Mucosa of rectum (tissue), 2 donors: ENCODE data around the gene PTOV1.

Experiments
- H3K27ac ChIP-seq, 2 donors: one replicate each; pipeline ENCODE4 v1.7.0; 2013; ENCODE audit warnings: inconsistent platforms in 2 of 2, low read depth in 2 of 2, low read length in 2 of 2
- H3K27me3 ChIP-seq, 2 donors: one replicate each; pipeline ENCODE4 v1.7.0; 2013; ENCODE audit warnings: low read length in 2 of 2; ENCODE audit not compliant: control insufficient read depth in 2 of 2, insufficient read depth in 2 of 2
- H3K36me3 ChIP-seq, 2 donors: one replicate each; pipeline ENCODE4 v1.7.0; 2013; ENCODE audit warnings: low read length in 2 of 2; ENCODE audit not compliant: control insufficient read depth in 2 of 2, insufficient read depth in 2 of 2
- H3K4me1 ChIP-seq, 2 donors: one replicate each; pipeline ENCODE4 v1.7.0; 2013; ENCODE audit warnings: low read length in 2 of 2, mild to moderate bottlenecking in 1 of 2; ENCODE audit not compliant: control insufficient read depth in 2 of 2, insufficient read depth in 2 of 2
- H3K4me3 ChIP-seq, 2 donors: one replicate each; pipeline ENCODE4 v1.7.0; 2013; ENCODE audit warnings: low read length in 2 of 2
- H3K9ac ChIP-seq, 2 donors: one replicate each; pipeline ENCODE4 v1.7.0; 2013; ENCODE audit warnings: low read length in 2 of 2, low read depth in 1 of 2, mild to moderate bottlenecking in 1 of 2
- H3K9me3 ChIP-seq, 2 donors: one replicate each; pipeline ENCODE4 v1.7.0; 2013; ENCODE audit warnings: low read length in 2 of 2; ENCODE audit not compliant: control insufficient read depth in 2 of 2
- donor health status: healthy.
- donor health status: Normal muscosa, but diverticular disease.

The PTOV1 gene

DNA sequence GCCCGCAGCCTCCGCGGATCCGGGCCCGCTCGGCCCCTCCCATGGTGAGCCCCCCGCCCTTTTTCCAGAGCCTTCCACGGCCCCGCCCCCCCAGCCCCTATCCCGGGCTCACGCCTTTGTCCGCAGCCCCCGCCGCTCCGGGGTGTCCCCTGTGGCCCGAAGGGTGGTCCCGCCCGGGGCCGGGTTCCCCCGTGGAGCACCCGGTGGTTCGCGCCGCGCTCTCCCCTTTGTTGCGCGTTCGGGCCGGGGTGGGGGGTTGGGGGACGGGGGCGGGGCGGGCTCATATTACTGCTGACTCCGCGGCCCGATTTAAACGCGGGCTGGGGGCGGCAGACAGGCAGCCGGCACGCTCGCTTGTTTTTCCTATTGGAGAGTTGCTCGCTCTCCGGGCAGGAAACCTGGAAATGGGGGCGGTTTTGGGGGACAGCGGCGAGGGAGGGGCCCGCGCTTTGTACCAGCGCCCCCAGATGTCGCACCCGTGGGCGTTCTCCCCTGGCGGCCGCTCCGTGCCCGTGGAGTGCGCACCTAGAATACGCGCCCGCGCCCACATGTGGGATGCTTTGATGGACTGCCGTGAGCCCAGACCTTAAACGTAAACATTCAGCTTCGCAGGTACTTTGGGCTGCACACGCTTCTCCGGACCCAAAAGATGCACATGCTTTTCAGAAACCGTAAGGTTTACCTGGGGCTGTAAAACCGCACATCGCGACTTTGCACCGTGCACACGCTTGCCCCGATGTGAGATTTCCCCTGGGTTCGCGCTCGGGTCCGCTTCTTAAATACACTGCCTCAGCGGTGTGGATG lies 699 bp downstream of the PTOV1 start:
- peak overlapping the region; percentile 24 to 100 for H3K9ac ChIP-seq
- H3K4me1 ChIP-seq, result peaks cover 17 to 20% of the 10 kb centered on the region in 2 donors

DNA sequence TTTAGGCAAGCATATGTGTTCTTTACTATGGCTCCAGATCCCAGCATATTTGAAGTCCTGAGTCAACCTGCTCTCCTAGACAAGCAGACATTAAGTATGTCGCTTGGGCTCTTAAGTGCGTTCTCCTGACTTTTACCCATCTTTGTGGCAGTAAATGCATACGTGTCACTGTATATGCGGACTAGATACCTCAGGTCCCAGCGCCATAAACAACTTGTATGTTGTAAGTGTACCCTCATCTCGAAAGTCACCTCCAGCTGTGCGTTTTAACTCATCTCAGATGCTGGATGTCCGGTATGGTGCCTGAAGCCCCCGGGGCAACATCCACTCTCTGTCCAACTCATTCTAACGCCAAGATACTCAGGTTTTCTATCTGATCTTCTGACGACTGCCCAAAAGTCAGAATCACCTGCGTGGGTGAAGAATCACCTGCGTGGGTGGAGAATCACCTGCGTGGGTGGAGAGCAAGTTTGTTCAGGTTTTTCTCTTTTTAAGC lies 1.7 kb downstream of the PTOV1 start:
- Histone ChIP-seq H3K9me3 (no peaks in the 10 kb centered on the region), H3K27ac (no peak overlapping the region), H3K4me1 (peaks cover 17 to 20% of the 10 kb centered on the region in 2 donors), H3K36me3 (peaks cover 4 to 16% of the 10 kb centered on the region in 2 donors), H3K4me3 (peak overlapping the region; percentile 72 to 96), H3K9ac (no peak overlapping the region), H3K27me3 (no peaks in the 10 kb centered on the region)

More for the DNA sequence above, 699 bp downstream of the PTOV1 start:
- Histone ChIP-seq H3K9me3 (no peaks in the 10 kb centered on the region), H3K27ac (peak overlapping the region in 1 of 2 donors; percentile 99), H3K4me3 (peak overlapping the region; percentile 72 to 96), H3K36me3 (peaks cover 0 to 10% of the 10 kb centered on the region in 2 donors), H3K27me3 (no peaks in the 10 kb centered on the region)

DNA sequence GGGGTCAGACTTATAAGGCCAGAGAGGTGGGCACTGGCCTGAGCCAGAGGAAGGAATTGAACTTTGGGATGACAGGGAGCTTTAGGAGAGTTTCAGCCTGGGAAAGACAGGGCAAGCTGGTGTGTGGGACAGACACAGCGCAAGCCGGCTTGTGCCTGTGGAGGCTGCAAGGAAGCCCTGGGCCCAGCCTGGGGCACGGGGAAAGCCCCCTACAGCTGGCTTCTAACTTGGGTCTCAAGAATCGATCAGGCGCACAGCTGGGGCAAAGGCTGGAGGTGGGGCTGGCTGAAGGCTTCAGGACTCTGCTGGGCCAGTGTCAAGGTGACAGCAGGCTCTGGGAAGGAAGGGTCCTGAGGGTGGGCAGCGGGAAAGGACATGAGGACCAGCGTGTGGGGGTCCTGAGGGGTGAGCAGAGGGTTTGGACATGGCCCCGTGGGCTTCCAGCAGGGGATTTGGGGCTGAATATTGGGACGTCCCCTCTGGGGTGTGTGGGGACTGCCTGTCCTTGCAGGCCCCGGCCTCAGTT lies 3.0 kb downstream of the PTOV1 start:
- no peak overlapping the region for H3K27ac ChIP-seq
- peaks cover 7 to 27% of the 10 kb centered on the region in 2 donors for H3K36me3 ChIP-seq
- H3K4me3 ChIP-seq, result no peak overlapping the region
- no peaks in the 10 kb centered on the region for H3K9me3 ChIP-seq
- no peaks in the 10 kb centered on the region for H3K27me3 ChIP-seq
- H3K9ac ChIP-seq, result no peak overlapping the region
- peaks cover 17 to 20% of the 10 kb centered on the region in 2 donors for H3K4me1 ChIP-seq

DNA sequence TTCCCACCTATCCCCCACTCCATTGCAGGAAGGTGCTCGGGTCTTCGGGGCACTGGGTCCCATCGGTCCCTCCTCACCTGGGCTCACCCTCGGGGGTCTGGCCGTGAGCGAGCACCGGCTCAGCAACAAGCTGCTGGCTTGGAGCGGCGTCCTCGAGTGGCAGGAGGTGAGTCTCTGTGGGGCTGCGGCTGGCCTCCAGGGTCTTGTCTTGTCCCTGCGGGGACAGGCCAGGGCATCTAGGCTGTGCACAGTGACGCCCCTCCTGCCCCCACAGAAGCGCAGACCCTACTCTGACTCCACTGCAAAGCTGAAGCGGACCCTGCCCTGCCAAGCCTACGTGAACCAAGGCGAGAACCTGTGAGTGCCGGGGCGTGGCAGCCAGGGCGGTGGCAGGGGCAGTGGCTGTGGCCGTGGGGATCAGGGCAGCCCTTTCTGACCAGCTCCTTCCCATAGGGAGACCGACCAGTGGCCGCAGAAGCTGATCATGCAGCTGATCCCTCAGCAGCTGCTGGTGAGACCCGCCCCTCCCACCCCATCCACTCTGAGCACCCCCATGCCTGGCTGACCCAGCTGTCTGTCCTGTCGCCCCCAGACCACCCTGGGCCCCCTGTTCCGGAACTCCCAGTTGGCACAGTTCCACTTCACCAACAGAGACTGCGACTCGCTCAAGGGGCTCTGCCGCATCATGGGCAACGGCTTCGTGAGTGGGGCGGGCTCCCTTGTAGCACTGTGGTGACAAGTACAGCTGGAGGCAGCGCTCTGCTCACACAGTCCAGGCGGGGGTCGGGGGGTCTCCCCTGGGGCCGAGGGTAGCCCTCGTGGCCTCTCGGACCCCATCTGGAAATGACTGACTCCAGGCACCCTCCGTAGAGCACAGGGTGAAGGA lies 3.7 kb downstream of the PTOV1 start:
- Histone ChIP-seq H3K36me3 (peaks cover 8 to 29% of the 10 kb centered on the region in 2 donors), H3K27ac (no peak overlapping the region), H3K4me1 (peaks cover 17 to 20% of the 10 kb centered on the region in 2 donors), H3K9me3 (no peaks in the 10 kb centered on the region), H3K9ac (no peak overlapping the region), H3K27me3 (no peaks in the 10 kb centered on the region), H3K4me3 (no peak overlapping the region)

DNA sequence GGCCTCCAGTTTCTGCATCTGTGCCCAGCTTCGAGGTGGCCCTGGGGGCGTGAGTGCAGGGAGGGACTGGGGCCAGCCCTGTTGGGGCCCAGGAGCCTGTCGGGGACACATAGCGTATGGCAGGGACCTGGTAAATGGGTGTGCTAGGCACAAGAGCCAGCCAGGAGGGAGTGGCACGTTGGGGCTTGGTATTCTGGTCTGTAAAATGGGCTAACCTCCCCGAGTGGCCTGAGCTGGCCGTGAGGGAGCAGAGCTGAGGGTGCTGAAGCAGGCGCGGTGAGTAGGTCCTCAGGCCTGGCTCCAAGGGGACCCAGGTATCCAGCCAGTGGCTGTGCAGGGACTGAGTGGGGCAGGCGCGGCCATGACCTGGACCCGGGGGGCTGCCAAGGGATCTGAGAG lies 4.3 kb downstream of the PTOV1 start:
- Histone ChIP-seq H3K27ac (no peak overlapping the region), H3K9me3 (no peaks in the 10 kb centered on the region), H3K27me3 (no peaks in the 10 kb centered on the region), H3K36me3 (peaks cover 13 to 35% of the 10 kb centered on the region in 2 donors), H3K4me1 (peaks cover 11 to 14% of the 10 kb centered on the region in 2 donors), H3K9ac (no peak overlapping the region), H3K4me3 (no peak overlapping the region)

DNA sequence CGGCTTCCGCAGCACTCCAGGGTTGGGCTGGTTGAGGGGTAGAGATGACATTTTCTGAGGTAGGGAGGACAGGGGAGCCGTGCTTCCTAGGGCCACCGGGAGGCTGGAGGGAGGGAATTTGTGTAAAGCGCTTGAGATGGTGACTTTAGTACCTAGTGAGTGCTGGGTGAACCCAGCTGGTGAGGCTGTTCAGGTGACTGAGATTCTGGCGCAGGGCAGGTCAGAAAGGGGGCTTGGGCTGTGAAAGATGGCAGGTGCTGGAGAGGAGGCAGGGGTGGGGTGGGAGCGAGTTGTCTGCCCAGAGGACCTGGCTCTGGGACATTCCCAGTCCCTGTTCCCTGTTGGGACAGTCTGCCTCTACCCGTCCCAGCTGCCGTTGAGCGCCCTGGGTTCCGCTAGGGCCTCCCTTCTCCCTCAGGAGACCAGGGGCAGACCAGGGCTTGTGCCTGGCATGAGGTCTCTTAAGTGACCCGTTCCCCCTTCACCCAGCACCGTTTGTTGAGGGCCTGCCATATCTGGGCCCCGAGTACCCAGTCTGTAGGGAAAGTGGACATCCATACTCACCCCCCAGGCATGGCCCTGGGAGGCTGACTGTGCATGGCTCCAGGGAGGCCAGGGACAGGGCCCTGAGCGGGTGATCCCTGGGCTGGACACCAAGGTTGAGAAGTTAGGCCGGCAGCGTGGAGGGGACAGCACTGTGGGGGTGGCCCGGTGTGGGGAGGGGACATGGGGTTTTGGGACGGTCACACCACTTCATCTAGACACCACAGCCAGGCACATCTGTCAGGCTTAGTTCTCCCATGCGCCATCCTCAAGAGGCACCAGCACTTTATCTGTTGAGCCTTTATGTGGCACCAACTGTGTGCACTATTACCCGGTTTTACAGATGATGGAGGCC lies 5.0 kb downstream of the PTOV1 start:
- no peak overlapping the region for H3K4me3 ChIP-seq
- H3K27me3 ChIP-seq, result no peaks in the 10 kb centered on the region
- peaks cover 10 to 13% of the 10 kb centered on the region in 2 donors for H3K4me1 ChIP-seq
- H3K27ac ChIP-seq, result no peak overlapping the region
- no peak overlapping the region for H3K9ac ChIP-seq
- H3K36me3 ChIP-seq, result peaks cover 14 to 39% of the 10 kb centered on the region in 2 donors
- no peaks in the 10 kb centered on the region for H3K9me3 ChIP-seq

DNA sequence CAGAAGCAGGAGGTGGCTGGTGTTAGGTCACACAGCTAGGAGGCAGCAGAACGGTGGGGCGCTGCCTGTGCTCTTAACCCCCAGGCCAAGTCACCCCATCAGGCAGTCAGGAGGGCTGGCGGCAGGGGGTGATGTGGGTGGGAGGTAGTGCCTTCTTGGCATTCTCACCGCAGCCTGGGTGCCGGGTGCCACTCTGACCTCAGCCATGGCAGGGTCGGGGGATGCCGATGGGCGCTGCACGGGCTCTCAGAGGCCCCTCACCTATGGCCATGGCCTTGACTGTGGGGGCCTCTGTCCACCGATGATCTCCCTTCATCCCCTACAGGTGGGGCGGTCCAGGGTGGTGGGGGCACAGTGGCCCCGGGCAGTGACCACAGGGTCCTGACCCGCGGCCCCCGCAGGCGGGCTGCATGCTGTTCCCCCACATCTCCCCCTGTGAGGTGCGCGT lies 5.6 kb downstream of the PTOV1 start:
- no peak overlapping the region for H3K9ac ChIP-seq
- H3K4me3 ChIP-seq, result no peak overlapping the region
- peaks cover 14 to 39% of the 10 kb centered on the region in 2 donors for H3K36me3 ChIP-seq
- peaks cover 10 to 13% of the 10 kb centered on the region in 2 donors for H3K4me1 ChIP-seq
- H3K9me3 ChIP-seq, result no peaks in the 10 kb centered on the region
- no peak overlapping the region for H3K27ac ChIP-seq
- H3K27me3 ChIP-seq, result no peaks in the 10 kb centered on the region

DNA sequence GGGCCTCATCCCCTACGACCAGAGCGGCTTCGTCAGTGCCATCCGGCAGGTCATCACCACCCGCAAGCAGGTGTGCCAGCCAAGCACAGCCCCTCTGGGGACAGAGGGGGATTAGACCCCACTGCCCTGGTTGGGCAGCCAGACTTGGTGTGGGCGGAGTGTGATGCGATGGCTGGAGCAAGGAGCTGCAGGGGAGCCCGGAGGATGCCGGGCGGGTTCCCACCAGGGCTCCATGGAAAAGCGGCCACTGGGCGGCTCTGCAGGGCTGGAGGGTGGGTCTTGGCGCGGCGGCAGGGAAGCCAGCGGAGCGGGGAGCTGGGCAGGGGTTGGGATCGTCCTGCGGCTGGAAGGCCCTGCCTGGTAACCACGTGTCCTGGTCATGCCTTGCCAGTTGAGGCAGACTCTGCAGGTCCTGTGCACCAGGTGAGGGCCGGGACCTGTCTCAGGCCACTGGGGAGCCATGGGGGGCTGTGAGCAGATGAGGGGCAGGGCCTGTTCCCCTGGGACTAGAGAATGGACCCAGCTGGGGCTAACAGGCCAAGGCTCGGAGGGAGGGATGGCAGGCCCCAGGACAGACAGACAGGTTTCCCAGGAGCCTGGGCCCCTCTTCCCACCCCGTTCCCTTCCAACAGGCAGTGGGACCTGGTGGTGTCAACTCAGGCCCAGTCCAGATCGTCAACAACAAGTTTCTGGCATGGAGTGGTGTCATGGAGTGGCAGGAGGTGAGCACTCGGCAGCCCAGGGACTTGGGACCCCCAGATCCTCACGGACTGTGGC lies 6.3 kb downstream of the PTOV1 start:
- H3K4me1 ChIP-seq, result peaks cover 5 to 9% of the 10 kb centered on the region in 2 donors
- H3K27me3 ChIP-seq, result no peaks in the 10 kb centered on the region
- H3K9ac ChIP-seq, result no peak overlapping the region
- no peak overlapping the region for H3K4me3 ChIP-seq
- peaks cover 14 to 39% of the 10 kb centered on the region in 2 donors for H3K36me3 ChIP-seq
- no peaks in the 10 kb centered on the region for H3K9me3 ChIP-seq
- H3K27ac ChIP-seq, result no peak overlapping the region

DNA sequence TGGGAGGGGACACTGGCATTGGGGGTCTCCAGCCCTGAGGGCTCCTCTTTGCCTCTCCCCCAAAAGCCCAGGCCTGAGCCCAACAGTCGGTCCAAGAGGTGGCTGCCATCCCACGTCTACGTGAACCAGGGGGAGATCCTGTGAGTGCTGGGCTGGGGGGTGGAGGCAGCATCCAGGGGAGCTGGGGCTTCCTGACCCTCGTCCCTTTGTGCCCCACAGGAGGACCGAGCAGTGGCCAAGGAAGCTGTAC lies 6.8 kb downstream of the PTOV1 start:
- Histone ChIP-seq H3K4me1 (peaks cover under 1 to 3% of the 10 kb centered on the region in 2 donors), H3K27ac (no peak overlapping the region), H3K9me3 (no peaks in the 10 kb centered on the region), H3K9ac (no peak overlapping the region), H3K27me3 (no peaks in the 10 kb centered on the region), H3K4me3 (no peak overlapping the region), H3K36me3 (peaks cover 14 to 39% of the 10 kb centered on the region in 2 donors)
